Left hindlimb (tissue), 1 donor: Measurements from ENCODE around the gene EGLN1.

Experiments
- DNase-seq: peaks from one replicate; pipeline ENCODE4 v3.0.0-alpha.2; 2018

EGLN1 gene

GRCh38 chr1:231395076-231395997 lies 26.8 kb downstream of the EGLN1 start:
- DNase-seq, result no peak

- no peak for DNase-seq
Measured at GRCh38 chr1:231393668-231394067, 28.4 kb downstream of the EGLN1 start.

- DNase-seq, result no peak
Measured at GRCh38 chr1:231392389-231393131, 29.5 kb downstream of the EGLN1 start.

- no peak for DNase-seq
Measured at GRCh38 chr1:231390071-231390470, 32.0 kb downstream of the EGLN1 start.

GRCh38 chr1:231387770-231388669 lies 34.1 kb downstream of the EGLN1 start:
- DNase-seq, result no peak

- no peak for DNase-seq
Measured at GRCh38 chr1:231386466-231386865, 35.6 kb downstream of the EGLN1 start.

- DNase-seq, result no peak
Measured at GRCh38 chr1:231385416-231385748, 36.7 kb downstream of the EGLN1 start.

- DNase-seq, result no peak
Measured at GRCh38 chr1:231384696-231385415, 37.2 kb downstream of the EGLN1 start.

- DNase-seq, result no peak
Measured at GRCh38 chr1:231383159-231383860, 38.8 kb downstream of the EGLN1 start.

GRCh38 chr1:231382426-231382825 lies 39.7 kb downstream of the EGLN1 start:
- no peak for DNase-seq

GRCh38 chr1:231381729-231382128 lies 40.4 kb downstream of the EGLN1 start:
- no peak for DNase-seq

- no peak for DNase-seq
Measured at GRCh38 chr1:231376875-231377549, 45.1 kb downstream of the EGLN1 start.

- no peak for DNase-seq
Measured at GRCh38 chr1:231376101-231376500, 46.0 kb downstream of the EGLN1 start.

- DNase-seq, result no peak
Measured at GRCh38 chr1:231374394-231374793, 47.7 kb downstream of the EGLN1 start.

- no peak for DNase-seq
Measured at GRCh38 chr1:231372501-231372900, 49.6 kb downstream of the EGLN1 start.

GRCh38 chr1:231369282-231369681 lies 52.8 kb downstream of the EGLN1 start:
- no peak for DNase-seq

GRCh38 chr1:231364192-231364591 lies 57.9 kb downstream of the EGLN1 start:
- no peak for DNase-seq

GRCh38 chr1:231363624-231364023 lies 58.5 kb downstream of the EGLN1 start:
- no peak for DNase-seq

- no peak for DNase-seq
Measured at GRCh38 chr1:231362325-231362724, 59.8 kb downstream of the EGLN1 start.

- no peak for DNase-seq
Measured at GRCh38 chr1:231359113-231359512, 63.0 kb downstream of the EGLN1 start.

- DNase-seq, result no peak
Measured at GRCh38 chr1:231357831-231358354, 64.2 kb downstream of the EGLN1 start.
